ENCODE measurements around the gene PACRG.

PACRG gene

GRCh38 chr6:163228041-163228440, 500.3 kb downstream of the PACRG start:
- TF ChIP-seq, protein P1, sequence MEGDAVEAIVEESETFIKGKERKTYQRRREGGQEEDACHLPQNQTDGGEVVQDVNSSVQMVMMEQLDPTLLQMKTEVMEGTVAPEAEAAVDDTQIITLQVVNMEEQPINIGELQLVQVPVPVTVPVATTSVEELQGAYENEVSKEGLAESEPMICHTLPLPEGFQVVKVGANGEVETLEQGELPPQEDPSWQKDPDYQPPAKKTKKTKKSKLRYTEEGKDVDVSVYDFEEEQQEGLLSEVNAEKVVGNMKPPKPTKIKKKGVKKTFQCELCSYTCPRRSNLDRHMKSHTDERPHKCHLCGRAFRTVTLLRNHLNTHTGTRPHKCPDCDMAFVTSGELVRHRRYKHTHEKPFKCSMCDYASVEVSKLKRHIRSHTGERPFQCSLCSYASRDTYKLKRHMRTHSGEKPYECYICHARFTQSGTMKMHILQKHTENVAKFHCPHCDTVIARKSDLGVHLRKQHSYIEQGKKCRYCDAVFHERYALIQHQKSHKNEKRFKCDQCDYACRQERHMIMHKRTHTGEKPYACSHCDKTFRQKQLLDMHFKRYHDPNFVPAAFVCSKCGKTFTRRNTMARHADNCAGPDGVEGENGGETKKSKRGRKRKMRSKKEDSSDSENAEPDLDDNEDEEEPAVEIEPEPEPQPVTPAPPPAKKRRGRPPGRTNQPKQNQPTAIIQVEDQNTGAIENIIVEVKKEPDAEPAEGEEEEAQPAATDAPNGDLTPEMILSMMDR (IDR thresholded peaks at IDR 0.05), result no peak

- TF ChIP-seq, protein P1 (IDR thresholded peaks at IDR 0.05), result no peak
Measured at GRCh38 chr6:163229050-163229449, 501.3 kb downstream of the PACRG start.

- TF ChIP-seq, protein P1 (IDR thresholded peaks at IDR 0.05), result no peak
Measured at GRCh38 chr6:163230901-163231300, 503.1 kb downstream of the PACRG start.

DNA sequence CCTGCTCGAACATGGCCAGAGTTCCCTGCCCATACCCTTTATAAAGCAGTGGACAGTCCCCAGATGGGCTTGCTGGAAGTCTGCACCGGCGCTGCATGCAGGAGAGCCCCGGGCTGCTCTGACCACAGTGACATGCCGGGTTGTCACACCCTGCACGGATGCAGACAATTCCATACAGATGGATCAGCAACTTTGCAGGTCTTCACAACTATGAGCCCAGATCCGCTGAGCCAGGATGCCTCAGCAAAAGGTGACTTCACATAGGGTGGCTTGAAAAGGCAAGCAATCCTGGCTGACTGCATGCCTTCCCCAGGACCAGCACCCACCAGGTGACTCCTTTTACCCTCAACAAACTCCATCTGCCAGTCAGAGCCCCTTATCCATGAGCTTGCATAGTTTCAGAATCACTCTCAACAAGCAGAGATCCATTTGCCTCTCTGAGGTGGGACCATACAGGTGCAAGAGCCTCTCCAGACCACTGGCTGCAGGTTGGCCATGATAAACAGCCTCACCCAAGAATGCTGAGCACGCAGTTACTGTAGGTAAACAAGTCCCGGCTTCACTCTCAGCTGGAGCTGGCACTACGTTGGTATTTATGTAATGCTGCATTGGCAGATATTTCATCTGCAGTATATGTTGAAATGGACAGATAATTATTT, 503.7 kb downstream of the PACRG start:
- TF ChIP-seq, protein P1 (IDR thresholded peaks at IDR 0.05), result no peak

DNA sequence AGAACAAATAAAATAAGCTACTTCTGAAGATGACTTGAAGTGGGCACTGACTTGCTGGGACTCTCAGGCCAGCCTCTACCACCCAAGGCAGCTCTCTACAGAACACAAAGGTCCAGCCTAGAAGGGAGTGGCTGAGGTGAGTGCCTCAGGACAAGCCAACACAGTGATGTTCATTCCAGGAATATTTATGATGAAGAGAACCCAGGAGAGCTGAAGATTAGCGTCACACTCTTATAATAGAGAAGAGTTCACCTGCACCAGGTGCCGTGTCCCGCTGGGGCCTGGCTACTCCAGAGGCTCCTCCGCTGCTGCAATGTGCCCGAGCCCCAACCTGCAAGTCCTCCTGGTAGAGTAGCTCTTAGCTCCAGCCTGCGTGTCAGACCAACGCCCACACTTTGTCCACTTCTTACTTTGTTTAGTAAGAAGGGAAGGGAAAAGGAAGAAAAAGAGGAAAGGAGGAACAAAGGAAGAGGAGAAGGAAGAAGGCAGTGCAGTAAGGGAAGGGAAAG, 504.3 kb downstream of the PACRG start:
- TF ChIP-seq, protein P1 (IDR thresholded peaks at IDR 0.05), result no peak

GRCh38 chr6:163232649-163233048, 504.9 kb downstream of the PACRG start:
- TF ChIP-seq, protein P1 (IDR thresholded peaks at IDR 0.05), result no peak

DNA sequence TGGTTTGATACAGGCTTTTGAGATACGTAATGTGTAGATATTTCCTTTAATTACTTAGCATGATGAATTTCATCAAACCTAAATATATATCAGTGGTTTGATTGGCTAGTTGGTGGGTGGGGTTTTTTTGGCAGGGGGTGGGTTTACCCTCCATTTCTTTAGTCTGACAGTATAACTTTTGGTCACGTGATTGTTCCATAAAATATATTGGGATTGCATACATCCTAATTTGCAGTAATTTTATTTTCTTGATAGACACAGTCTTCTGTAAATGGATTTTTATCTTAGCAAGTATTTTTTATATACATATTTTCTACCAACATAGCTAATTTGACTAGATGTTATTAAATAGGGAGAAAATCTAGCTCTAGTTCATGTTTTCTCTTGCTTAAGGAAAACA, 509.3 kb downstream of the PACRG start:
- TF ChIP-seq, protein P1 (IDR thresholded peaks at IDR 0.05), result no peak
